ENCODE results near the gene NT5E.

The NT5E gene

DNA sequence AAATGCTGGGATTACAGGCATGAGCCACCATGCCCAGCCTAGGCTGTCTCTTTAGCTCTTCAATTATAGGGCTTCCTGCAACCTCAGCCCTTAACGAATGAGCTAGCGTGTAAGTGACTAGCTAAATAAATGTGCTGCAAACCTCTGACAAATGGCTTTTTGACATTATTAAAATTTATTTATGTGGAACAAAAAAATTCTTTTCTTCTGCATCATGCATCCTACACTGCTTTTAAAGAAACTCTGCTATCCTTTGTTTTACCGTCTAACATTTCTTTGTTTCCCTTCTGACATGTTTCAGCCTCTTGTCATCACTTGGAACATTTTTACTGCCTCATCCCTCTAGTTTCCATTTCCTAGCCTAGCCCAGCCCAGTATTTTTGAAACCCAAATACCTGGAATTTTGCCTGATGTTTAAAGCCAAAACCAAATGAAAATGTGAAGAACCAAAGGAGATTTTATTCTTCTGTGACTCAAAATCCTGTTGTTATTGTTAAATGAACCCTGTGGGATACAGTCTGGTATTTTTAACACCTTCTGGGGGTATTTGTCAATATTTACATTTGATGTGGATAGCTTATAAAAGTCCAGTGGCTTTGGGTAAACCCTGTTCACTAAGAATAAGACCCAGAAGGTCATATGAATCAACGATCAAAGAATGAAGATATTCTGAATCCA is 9.5 kb downstream of the NT5E start:
- no peak overlapping the region for H3K4me3 ChIP-seq (ENCODE audit: low read depth, low read length)
- TF ChIP-seq, protein P1, sequence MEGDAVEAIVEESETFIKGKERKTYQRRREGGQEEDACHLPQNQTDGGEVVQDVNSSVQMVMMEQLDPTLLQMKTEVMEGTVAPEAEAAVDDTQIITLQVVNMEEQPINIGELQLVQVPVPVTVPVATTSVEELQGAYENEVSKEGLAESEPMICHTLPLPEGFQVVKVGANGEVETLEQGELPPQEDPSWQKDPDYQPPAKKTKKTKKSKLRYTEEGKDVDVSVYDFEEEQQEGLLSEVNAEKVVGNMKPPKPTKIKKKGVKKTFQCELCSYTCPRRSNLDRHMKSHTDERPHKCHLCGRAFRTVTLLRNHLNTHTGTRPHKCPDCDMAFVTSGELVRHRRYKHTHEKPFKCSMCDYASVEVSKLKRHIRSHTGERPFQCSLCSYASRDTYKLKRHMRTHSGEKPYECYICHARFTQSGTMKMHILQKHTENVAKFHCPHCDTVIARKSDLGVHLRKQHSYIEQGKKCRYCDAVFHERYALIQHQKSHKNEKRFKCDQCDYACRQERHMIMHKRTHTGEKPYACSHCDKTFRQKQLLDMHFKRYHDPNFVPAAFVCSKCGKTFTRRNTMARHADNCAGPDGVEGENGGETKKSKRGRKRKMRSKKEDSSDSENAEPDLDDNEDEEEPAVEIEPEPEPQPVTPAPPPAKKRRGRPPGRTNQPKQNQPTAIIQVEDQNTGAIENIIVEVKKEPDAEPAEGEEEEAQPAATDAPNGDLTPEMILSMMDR (IDR thresholded peaks at IDR 0.05; ENCODE audit: borderline replicate concordance, insufficient read depth, low read depth, low read length): no peak

DNA sequence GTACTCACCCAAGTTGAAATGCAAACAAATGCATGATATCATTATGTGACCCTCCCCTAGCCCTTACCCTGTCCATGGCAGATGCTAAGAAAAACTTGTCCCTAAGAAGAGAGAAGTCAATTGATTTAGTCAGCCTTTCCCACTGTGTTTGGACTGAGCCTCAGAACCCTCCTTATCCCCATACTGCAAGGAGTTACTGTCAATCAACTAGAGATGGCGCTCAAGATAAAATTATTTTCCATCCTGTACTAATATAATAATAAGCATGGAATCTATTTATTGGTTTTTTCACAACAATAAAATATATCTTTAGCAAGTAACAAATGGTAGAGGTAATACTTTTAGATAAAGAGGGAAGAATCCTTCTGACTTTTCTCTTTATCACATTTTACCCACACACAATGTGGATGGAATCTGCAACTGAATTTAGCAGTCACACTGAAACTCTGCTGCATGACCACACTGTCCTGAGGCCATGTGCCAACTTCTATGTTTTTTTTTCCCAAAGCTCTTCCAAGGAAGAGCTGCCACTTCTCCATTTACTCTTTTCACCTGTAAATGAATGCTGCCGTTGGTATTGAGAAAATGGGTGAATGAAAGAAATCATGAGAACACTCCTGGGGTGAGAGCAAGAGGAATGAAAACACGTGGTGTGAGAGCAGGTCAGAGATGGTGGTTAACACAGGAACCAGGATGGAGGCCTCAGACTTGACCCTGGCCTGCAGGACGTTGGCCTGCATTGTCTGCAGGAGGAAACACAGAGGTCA is 10.5 kb downstream of the NT5E start:
- H3K4me3 ChIP-seq (ENCODE audit: low read depth, low read length): no peak overlapping the region
- TF ChIP-seq, protein P1 (IDR thresholded peaks at IDR 0.05; ENCODE audit: borderline replicate concordance, insufficient read depth, low read depth, low read length): no peak

DNA sequence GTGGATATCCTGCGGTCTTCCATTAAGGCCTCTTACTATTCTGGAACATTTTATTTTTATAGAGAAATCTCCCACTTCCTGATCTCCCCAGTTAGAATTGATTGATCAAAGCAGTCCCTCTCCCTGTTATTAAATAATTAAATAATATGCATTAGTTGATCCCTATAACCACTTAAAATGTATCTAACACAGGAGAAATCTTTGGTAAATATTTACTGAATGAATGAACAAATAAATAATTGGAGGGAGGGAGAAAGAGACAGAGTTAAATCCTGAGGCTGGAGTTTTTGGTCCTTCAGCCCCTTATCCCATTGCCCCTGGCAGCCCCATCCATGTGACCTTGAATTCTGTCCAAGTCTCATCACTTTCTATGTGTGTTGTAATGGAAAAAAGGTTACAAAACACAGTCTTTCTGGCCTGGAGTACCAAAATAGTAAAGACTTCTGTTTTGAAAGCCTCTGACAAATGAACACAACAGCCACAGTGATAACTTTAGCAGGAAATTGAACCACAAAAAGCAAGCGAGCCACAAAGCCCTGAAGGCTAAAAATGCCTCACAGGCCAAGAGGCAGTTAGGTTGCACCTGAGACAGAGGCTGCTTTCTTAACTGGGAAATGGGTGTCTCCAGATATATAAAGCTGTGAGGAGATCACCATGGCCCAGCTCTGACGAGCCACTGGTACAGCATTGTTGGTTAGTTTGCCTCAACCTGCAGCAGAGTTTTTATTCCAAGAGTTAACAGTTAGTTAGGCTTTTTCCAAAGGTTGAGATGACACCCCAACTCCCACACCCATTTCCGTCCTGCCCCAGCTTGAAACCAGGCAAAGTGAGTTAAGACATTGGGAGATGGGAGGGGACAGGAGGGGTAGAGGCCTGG is 11.3 kb downstream of the NT5E start:
- no peak overlapping the region for H3K4me3 ChIP-seq (ENCODE audit: low read depth, low read length)
- TF ChIP-seq, protein P1 (IDR thresholded peaks at IDR 0.05; ENCODE audit: borderline replicate concordance, insufficient read depth, low read depth, low read length): no peak

DNA sequence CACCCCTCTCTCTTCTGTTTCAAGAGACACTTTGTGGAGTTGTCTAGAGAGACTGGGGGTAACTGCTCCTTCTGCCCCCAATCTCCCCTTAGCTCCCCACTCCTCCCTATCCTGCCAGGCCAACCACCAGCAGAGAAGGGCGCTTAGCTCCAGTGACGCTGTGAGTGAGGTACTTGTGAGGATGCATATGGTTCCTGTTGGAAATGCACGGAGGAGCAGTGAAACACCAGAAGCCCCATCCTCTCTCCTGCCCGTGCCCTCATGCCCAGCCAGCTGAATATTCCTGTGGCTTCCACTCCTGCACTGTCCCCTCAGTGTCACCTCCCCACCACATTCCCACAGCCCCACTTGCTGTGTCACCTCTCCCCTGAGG is 11.9 kb downstream of the NT5E start:
- H3K4me3 ChIP-seq (ENCODE audit: low read depth, low read length): no peak overlapping the region
- TF ChIP-seq, protein P1 (IDR thresholded peaks at IDR 0.05; ENCODE audit: borderline replicate concordance, insufficient read depth, low read depth, low read length): no peak

DNA sequence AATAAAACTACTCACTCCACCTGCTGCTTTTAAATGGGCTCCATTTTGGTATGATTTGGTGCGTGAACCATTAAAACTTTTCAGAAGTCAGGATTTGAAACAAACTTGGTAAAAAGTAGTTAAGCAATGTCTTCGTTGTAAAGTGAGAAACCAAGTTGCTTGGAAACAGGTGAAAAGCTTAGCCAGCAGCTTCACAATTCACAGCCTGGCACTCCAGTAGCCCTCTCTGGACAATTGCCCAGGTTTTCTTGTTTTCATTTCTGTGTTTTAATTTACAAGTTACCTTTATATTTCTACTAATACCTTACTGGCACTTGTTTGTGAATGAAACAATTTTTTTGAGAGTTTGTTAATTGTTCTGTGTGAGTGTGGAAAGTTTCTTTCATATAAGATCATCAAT is 12.8 kb downstream of the NT5E start:
- H3K4me3 ChIP-seq (ENCODE audit: low read depth, low read length): no peak overlapping the region
- TF ChIP-seq, protein P1 (IDR thresholded peaks at IDR 0.05; ENCODE audit: borderline replicate concordance, insufficient read depth, low read depth, low read length): no peak

DNA sequence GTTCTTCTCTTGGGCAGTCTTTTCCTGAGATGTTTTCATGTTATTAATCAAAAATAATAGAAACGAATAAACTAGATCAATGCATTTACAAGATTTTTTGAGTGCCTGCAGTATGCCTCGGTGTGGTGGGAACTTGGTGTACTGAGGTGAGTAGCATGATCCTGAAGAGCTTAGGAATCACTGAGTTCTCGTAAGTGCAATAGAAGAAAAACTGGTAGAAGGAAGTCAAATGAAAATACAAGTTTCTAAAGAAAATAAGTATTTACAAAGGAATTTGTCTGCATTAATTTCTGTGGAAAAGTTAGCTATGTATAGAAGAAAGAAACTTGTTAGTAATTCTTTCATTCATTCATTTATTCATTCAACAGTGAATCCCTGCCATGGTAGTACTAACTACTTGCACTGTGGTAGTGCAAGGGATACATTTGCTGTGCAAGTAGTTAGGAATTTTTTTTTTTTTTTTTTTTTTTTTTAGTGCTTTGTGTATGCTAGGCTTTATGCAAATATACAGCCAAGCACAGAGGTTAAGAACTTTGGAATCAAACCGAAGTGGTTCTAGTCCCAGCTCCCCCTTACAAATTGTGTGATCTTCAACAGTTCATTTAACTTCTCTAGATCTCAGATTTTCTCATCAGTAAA is 13.9 kb downstream of the NT5E start:
- H3K4me3 ChIP-seq (ENCODE audit: low read depth, low read length): no peak overlapping the region
- TF ChIP-seq, protein P1 (IDR thresholded peaks at IDR 0.05; ENCODE audit: borderline replicate concordance, insufficient read depth, low read depth, low read length): no peak
